HEK293 (cell line): ENCODE measurements around the gene SFRP5.

Source experiments
- CTCF ChIA-PET: fragments of 350-600 bp; formaldehyde crosslinking; extraction: SDS; loops from one replicate; lab custom pipeline; 2021; ENCODE audit warnings: antibody characterized with exemption; lab: Yijun Ruan, JAX
- POLR2A ChIA-PET: fragments of 300-600 bp; formaldehyde crosslinking; extraction: SDS; loops from one replicate; lab custom pipeline; 2020; ENCODE audit warnings: antibody characterized with exemption, inconsistent platforms; lab: Yijun Ruan, JAX
- H3K27ac ChIP-seq: fragments of 200-500 bp; sonication (Bioruptor generic); 2 replicates; pipeline ENCODE4 v1.5.1; 2014; ENCODE audit warnings: low read depth, low read length, control low read depth, inconsistent platforms; ENCODE audit errors: extremely low read depth
- H3K36me3 ChIP-seq, 2 experiments: fragments of 200-500 bp in 1 of 2; sonication (Bioruptor generic) in 1 of 2; 1 replicate in 1 of 2; 2 replicates in 1 of 2; pipeline ENCODE4 v1.5.1; 2014 to 2017; ENCODE audit warnings: inconsistent platforms in 2 of 2, low read length in 2 of 2; ENCODE audit not compliant: control insufficient read depth in 2 of 2, insufficient read depth in 1 of 2
- H3K4me1 ChIP-seq: fragments of 200-500 bp; sonication (Bioruptor generic); 2 replicates; pipeline ENCODE4 v1.5.1; 2014; ENCODE audit warnings: mild to moderate bottlenecking, low read length, inconsistent platforms; ENCODE audit not compliant: control insufficient read depth, insufficient read depth
- H3K4me3 ChIP-seq: 2 replicates; pipeline ENCODE4 v1.5.1; 2011; ENCODE audit warnings: low read depth, mild to moderate bottlenecking, control low read depth, low read length, moderate library complexity
- H3K9me3 ChIP-seq: fragments of 200-500 bp; sonication (Bioruptor generic); 2 replicates; pipeline ENCODE4 v1.5.1; 2014; ENCODE audit warnings: low read depth, low read length, inconsistent platforms; ENCODE audit not compliant: control insufficient read depth, insufficient read depth
- GLIS2 ChIP-seq: fragments of 450-650 bp; formaldehyde crosslinking; IDR thresholded peaks from 2 replicates; pipeline ENCODE4 v1.5.1; 2016; ENCODE audit warnings: missing biosample characterization, missing genetic modification characterization
- MYNN ChIP-seq: fragments of 450-650 bp; formaldehyde crosslinking; IDR thresholded peaks from 2 replicates; pipeline ENCODE4 v1.5.1; 2016; ENCODE audit warnings: missing biosample characterization, missing genetic modification characterization, borderline replicate concordance
- ZNF112 ChIP-seq: fragments of 450-650 bp; formaldehyde crosslinking; IDR thresholded peaks from 2 replicates; pipeline ENCODE4 v1.5.0; 2017; ENCODE audit warnings: missing biosample characterization, missing genetic modification characterization
- ZNF175 ChIP-seq: fragments of 450-650 bp; formaldehyde crosslinking; IDR thresholded peaks from 2 replicates; pipeline ENCODE4 v1.5.1; 2016; ENCODE audit warnings: missing biosample characterization, missing genetic modification characterization
- ZNF335 ChIP-seq: fragments of 450-650 bp; formaldehyde crosslinking; conservative IDR thresholded peaks from 2 replicates; pipeline ENCODE4 v1.5.1; 2016; ENCODE audit warnings: missing biosample characterization, missing genetic modification characterization
- ZNF549 ChIP-seq: fragments of 450-650 bp; IDR thresholded peaks from 2 replicates; pipeline ENCODE4 v1.5.1; 2018; ENCODE audit warnings: missing biosample characterization, missing genetic modification characterization, mild to moderate bottlenecking, inconsistent platforms, moderate library complexity
- ZNF600 ChIP-seq: fragments of 450-650 bp; formaldehyde crosslinking; IDR thresholded peaks from 2 replicates; pipeline ENCODE4 v1.5.1; 2016; ENCODE audit warnings: missing biosample characterization, missing genetic modification characterization
- ZNF626 ChIP-seq: fragments of 450-650 bp; sonication (Bioruptor Pico); formaldehyde crosslinking; IDR thresholded peaks from 2 replicates; pipeline ENCODE4 v1.5.1; 2018; ENCODE audit warnings: missing biosample characterization, missing genetic modification characterization, inconsistent platforms
- ZNF629 ChIP-seq: fragments of 450-650 bp; formaldehyde crosslinking; IDR thresholded peaks from 2 replicates; pipeline ENCODE4 v1.5.1; 2017; ENCODE audit warnings: missing biosample characterization, missing genetic modification characterization
- ZNF664 ChIP-seq: fragments of 450-650 bp; formaldehyde crosslinking; IDR thresholded peaks from 2 replicates; pipeline ENCODE4 v1.5.1; 2016; ENCODE audit warnings: missing biosample characterization, missing genetic modification characterization
- ZNF670 ChIP-seq: fragments of 450-650 bp; formaldehyde crosslinking; IDR thresholded peaks from 2 replicates; pipeline ENCODE4 v1.5.1; 2016; ENCODE audit warnings: missing biosample characterization, missing genetic modification characterization, low read depth
- ZNF792 ChIP-seq: fragments of 450-650 bp; formaldehyde crosslinking; IDR thresholded peaks from 2 replicates; pipeline ENCODE4 v1.5.1; 2016; ENCODE audit warnings: missing biosample characterization, missing genetic modification characterization
- TF ChIP-seq, protein P1 (sequence below): fragments of 450-650 bp; formaldehyde crosslinking; IDR thresholded peaks from 2 replicates; pipeline ENCODE4 v1.5.1; 2016; ENCODE audit warnings: missing biosample characterization, missing genetic modification characterization
- TF ChIP-seq, protein P2 (sequence below): fragments of 450-650 bp; formaldehyde crosslinking; IDR thresholded peaks from 2 replicates; pipeline ENCODE4 v1.5.1; 2017; ENCODE audit warnings: missing biosample characterization, missing genetic modification characterization
- TF ChIP-seq, protein P3 (sequence below): fragments of 450-650 bp; formaldehyde crosslinking; IDR thresholded peaks from 2 replicates; pipeline ENCODE4 v1.5.1; 2017; ENCODE audit warnings: missing biosample characterization, missing genetic modification characterization
- TF ChIP-seq, protein P4 (sequence below): fragments of 450-650 bp; formaldehyde crosslinking; IDR thresholded peaks from 2 replicates; pipeline ENCODE4 v1.5.1; 2016; ENCODE audit warnings: missing biosample characterization, missing genetic modification characterization, borderline replicate concordance

SFRP5 gene

DNA sequence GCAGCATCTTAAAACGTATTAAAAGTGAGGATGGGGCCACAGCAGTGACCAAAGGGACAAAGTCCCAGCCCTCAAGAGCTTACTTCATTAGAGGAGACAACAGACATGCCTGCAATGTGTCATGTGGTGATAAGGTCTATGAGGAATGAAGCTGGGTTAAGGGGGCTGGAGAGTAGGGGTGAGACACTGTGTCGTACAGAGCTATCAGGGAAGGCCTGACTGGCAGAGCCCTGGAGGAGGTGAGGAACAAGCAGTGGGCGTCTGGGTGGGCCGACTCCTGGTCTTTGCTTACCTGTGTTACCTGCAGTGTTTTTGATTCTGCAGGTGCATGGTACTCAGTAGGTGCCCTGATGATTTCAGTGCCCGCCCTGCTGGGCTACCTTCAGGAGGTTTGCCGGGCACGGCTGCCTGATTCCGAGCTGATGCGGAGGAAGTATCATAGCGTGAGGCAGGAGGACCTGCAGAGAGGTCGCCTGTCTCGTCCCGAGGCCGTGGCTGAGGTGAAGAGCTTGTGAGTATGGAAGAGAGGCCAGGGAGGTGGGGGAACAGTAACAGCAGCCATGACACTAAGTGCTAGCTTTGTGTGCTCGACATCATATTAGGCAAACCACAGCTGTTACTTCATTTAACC lies 27.3 kb downstream of the SFRP5 start:
- CTCF ChIA-PET = interaction anchor here (0.7 to 1.0 kb wide), 2 partner anchors 127 to 587 kb away, joined by 3 read pairs; no protein-coding TSS in a partner anchor
- H3K36me3 ChIP-seq = peaks cover 24 to 85% of the 10 kb centered on the region in 2 experiments
- POLR2A ChIA-PET = interaction anchor here (0.9 to 1.0 kb wide), 3 partner anchors 8 to 57 kb away, joined by 3 read pairs; partner anchors contain the start of genes AVPI1 and ZFYVE27

DNA sequence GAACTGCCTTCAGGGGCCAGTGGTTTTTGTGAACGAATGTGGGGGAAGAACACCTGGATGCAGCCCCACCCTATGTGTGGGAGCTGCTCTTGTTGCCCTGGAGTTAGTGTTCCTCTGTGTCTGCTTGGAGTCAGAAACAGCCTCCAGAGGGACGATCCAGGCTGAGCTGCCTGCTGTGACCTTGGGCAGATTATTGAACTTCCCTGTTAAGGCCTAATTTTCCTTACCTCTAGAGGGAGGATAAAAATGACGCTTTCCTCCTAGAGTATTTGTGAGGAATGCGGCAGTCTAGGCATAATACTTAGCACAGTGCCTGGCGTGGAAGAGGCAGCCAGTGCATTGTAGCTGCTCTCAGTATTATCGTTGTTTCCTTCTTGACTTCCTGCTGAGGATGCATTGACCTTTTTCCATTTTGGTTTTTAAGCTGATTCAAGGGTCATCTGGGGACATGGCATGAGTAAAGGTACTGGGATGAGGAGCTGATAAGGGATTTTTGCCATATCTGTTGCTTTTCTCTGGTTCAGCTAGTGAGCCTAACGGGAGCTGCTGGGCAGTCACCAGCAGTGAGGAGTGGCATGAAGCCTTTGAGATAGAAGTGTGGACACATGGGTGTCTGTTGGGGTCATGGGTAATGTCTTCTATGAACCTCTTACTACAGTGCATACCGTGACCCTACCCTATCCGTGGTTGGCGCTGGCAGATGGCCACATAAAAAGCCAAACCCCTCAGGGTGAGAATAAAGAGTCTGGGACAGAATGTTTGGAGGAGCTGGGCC lies 28.4 kb downstream of the SFRP5 start:
- H3K27ac ChIP-seq = no peak overlapping the region
- ChIA-PET POLR2A (interaction anchor here (1.0 kb wide), 1 partner anchor 13 kb away, joined by 3 read pairs; no protein-coding TSS in a partner anchor), CTCF (interaction anchor here (1.0 kb wide), 1 partner anchor 588 kb away, joined by 3 read pairs; no protein-coding TSS in a partner anchor)
- H3K4me1 ChIP-seq = no peaks in the 10 kb centered on the region
- TF ChIP-seq ZNF600 (tag by site-specific recombination) (0 out of 2 replicates have a peak, but pooled peaks have one; percentile 39), ZNF626 (no peak)
- H3K9me3 ChIP-seq = no peaks in the 10 kb centered on the region
- H3K36me3 ChIP-seq = peaks cover 22 to 87% of the 10 kb centered on the region in 2 experiments
- no peak overlapping the region for H3K4me3 ChIP-seq

More for the DNA sequence above, 27.3 kb downstream of the SFRP5 start:
- Histone ChIP-seq H3K9me3 (no peaks in the 10 kb centered on the region), H3K27ac (no peak overlapping the region), H3K4me3 (no peak overlapping the region), H3K4me1 (no peaks in the 10 kb centered on the region)
- TF ChIP-seq ZNF670 = no peak
- TF ChIP-seq ZNF112 (tag by site-specific recombination) = no peak
- TF ChIP-seq, protein P1, sequence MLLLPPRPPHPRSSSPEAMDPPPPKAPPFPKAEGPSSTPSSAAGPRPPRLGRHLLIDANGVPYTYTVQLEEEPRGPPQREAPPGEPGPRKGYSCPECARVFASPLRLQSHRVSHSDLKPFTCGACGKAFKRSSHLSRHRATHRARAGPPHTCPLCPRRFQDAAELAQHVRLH (tag by site-specific recombination) = no peak
- no peak for TF ChIP-seq ZNF175
- no peak for TF ChIP-seq ZNF629 (tag by site-specific recombination)
- TF ChIP-seq, protein P2, sequence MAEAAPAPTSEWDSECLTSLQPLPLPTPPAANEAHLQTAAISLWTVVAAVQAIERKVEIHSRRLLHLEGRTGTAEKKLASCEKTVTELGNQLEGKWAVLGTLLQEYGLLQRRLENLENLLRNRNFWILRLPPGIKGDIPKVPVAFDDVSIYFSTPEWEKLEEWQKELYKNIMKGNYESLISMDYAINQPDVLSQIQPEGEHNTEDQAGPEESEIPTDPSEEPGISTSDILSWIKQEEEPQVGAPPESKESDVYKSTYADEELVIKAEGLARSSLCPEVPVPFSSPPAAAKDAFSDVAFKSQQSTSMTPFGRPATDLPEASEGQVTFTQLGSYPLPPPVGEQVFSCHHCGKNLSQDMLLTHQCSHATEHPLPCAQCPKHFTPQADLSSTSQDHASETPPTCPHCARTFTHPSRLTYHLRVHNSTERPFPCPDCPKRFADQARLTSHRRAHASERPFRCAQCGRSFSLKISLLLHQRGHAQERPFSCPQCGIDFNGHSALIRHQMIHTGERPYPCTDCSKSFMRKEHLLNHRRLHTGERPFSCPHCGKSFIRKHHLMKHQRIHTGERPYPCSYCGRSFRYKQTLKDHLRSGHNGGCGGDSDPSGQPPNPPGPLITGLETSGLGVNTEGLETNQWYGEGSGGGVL (tag by site-specific recombination) = no peak
- TF ChIP-seq ZNF792 (tag by site-specific recombination) = no peak
- TF ChIP-seq, protein P3, sequence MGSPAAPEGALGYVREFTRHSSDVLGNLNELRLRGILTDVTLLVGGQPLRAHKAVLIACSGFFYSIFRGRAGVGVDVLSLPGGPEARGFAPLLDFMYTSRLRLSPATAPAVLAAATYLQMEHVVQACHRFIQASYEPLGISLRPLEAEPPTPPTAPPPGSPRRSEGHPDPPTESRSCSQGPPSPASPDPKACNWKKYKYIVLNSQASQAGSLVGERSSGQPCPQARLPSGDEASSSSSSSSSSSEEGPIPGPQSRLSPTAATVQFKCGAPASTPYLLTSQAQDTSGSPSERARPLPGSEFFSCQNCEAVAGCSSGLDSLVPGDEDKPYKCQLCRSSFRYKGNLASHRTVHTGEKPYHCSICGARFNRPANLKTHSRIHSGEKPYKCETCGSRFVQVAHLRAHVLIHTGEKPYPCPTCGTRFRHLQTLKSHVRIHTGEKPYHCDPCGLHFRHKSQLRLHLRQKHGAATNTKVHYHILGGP (tag by site-specific recombination) = no peak
- TF ChIP-seq ZNF549 (tag by site-specific recombination) = no peak
- TF ChIP-seq ZNF664 (tag by site-specific recombination) = no peak
- TF ChIP-seq, protein P4, sequence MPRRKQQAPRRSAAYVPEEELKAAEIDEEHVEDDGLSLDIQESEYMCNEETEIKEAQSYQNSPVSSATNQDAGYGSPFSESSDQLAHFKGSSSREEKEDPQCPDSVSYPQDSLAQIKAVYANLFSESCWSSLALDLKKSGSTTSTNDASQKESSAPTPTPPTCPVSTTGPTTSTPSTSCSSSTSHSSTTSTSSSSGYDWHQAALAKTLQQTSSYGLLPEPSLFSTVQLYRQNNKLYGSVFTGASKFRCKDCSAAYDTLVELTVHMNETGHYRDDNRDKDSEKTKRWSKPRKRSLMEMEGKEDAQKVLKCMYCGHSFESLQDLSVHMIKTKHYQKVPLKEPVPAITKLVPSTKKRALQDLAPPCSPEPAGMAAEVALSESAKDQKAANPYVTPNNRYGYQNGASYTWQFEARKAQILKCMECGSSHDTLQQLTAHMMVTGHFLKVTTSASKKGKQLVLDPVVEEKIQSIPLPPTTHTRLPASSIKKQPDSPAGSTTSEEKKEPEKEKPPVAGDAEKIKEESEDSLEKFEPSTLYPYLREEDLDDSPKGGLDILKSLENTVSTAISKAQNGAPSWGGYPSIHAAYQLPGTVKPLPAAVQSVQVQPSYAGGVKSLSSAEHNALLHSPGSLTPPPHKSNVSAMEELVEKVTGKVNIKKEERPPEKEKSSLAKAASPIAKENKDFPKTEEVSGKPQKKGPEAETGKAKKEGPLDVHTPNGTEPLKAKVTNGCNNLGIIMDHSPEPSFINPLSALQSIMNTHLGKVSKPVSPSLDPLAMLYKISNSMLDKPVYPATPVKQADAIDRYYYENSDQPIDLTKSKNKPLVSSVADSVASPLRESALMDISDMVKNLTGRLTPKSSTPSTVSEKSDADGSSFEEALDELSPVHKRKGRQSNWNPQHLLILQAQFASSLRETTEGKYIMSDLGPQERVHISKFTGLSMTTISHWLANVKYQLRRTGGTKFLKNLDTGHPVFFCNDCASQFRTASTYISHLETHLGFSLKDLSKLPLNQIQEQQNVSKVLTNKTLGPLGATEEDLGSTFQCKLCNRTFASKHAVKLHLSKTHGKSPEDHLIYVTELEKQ (tag by site-specific recombination) = no peak
- no peak for TF ChIP-seq MYNN
- no peak for TF ChIP-seq GLIS2 (tag by site-specific recombination)
- TF ChIP-seq ZNF335 = no peak
